KOPT-K1 (cell line): ENCODE data around the gene BCO2.
"Not testable (repeated sequence)": the region's sequence is repeated elsewhere in the genome, so short reads cannot be mapped to it uniquely, and the experiment has no call there.

Source experiments
- H3K27ac ChIP-seq: fragments of 200-600 bp; sonication (generic); 2 replicates; pipeline ENCODE4 v1.5.1; 2016; ENCODE audit warnings: antibody characterized with exemption, mild to moderate bottlenecking, low read depth, low read length; ENCODE audit not compliant: poor library complexity, severe bottlenecking
- H3K36me3 ChIP-seq: fragments of 200-600 bp; sonication (generic); 2 replicates; pipeline ENCODE4 v1.5.1; 2017; ENCODE audit warnings: antibody characterized with exemption, mild to moderate bottlenecking, low read length, moderate library complexity; ENCODE audit not compliant: insufficient read depth
- H3K9me3 ChIP-seq: fragments of 200-600 bp; sonication (generic); 2 replicates; pipeline ENCODE4 v1.5.1; 2017; ENCODE audit warnings: antibody characterized with exemption, low read length, mild to moderate bottlenecking; ENCODE audit not compliant: insufficient read depth, poor library complexity, severe bottlenecking

BCO2 gene

DNA sequence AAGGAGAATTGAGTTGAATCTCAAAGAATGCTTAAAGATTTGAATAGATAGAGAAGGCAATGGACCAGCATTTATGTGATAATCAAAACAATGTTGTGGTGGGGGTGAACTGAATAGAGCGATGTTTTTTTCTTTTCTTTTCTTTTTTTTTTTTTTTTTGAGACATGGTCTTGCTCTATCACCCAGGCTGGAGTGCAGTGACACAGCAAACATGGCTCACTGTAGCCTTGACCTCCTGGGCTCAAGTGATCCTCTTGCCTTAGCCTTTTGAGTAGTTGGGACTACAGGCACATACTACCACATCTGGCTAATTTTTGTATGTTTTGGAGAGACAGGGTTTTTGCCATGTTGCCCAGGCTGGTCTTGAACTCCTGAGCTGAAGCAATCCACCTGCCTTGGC is 13.1 kb upstream of the BCO2 start:
- H3K9me3 ChIP-seq, H3K36me3 ChIP-seq, H3K27ac ChIP-seq: not testable (repeated sequence)

DNA sequence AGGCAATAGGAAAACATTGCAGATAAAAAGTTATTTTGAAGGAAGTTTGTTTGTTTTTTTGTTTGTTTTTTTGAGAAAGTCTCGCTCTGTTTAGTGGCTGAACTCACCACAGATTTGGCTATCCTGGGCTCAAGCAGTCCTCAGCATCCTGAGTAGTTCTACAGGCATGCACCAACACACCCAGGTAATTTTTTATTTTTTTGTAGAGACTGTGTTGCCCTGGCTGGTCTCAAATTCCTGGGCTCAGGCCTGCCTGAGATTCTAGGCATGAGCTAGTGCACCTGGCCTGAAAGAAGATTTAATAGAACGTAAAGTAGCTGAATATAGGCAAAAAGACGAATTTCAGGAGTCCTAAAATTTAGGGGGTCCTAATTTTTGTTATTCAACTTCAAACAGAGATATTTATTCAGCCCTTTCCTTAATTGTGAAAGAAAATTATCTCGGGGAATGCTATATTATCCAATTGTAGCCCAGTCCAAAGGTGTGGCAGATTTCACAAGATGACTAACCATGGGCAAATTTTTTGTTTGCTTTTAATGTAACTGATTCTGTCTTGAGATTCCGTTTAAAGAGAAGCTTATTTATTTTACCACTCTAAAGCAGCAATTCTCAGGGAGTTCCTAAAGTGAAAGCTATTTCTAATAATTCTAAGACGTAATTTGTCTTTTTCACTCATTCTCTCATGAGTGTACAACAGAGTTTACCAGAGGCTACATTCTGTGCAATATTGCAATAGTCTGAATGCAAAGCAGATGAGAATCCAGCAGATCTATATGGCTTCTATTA is 12.4 kb upstream of the BCO2 start:
- Histone ChIP-seq H3K27ac (no peak overlapping the region), H3K36me3 (no peaks in the 10 kb centered on the region), H3K9me3 (no peaks in the 10 kb centered on the region)

DNA sequence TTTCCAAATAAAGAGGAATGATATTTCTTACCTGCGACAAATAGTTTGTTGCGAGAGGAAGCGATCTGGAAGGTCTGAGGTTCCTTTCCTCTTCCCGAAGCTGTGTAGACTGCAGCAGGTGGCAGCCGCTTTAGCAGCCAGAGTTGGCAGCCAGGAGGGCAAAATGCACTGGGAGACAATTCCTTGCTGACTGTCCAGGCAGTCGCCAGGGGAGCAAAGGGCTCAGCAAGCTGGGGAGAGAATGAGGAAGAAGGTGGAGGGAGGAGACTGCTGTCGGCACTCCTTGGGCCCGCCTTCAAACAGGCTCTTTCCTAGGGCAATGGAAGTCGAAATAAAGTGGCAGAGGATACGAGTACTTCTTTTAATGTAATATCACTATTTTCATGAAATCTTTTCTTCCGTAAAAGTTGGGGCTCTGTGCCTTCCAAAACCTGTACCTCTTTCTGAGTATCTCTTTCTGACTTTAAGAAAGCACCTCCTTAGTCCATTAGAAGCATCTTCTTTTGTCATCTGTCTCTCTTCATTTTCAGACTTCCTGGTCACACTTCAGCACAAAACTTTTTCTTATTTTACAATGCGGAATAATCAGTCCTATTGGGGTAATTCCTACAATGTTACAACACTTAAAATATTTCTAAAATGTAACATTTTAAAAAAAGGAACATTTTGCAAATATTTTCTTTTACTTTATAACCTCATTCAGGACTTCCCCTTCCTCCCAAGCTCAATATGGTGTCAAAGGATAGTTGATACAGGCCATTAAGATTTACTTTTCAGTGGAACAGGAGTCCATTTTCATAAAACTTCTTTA is 11.2 kb upstream of the BCO2 start, which contains the start of gene IL18:
IL18 (minus strand) TSS at position 220 of the 811 bp plus-strand sequence. CDS start 9,041 bp downstream, outside the sequence.
- no peaks in the 10 kb centered on the region for H3K36me3 ChIP-seq
- H3K9me3 ChIP-seq = no peaks in the 10 kb centered on the region

DNA sequence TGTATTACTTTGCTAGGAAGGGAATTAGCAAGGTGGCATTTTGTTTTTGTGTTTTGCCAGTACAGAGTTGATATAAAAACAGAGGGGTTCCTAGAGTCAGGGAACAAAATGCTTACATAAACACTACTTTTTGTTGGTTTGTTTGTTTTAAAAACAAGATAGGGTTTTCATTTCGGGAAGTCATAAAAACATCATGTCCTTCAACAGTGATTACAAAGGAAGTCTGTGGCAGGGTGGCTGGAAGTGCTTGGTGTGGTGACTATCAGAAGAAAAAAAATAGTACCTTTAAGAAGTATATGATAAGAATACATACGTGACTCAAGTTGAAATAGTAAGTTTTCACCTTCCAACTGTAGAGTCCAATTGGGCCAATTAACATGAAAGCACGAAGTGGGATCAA is 10.3 kb upstream of the BCO2 start:
- Histone ChIP-seq H3K27ac (no peak overlapping the region), H3K9me3 (no peaks in the 10 kb centered on the region), H3K36me3 (no peaks in the 10 kb centered on the region)

More for the DNA sequence above, 11.2 kb upstream of the BCO2 start, which contains the start of gene IL18:
- H3K27ac ChIP-seq = no peak within 1 kb of the TSS

DNA sequence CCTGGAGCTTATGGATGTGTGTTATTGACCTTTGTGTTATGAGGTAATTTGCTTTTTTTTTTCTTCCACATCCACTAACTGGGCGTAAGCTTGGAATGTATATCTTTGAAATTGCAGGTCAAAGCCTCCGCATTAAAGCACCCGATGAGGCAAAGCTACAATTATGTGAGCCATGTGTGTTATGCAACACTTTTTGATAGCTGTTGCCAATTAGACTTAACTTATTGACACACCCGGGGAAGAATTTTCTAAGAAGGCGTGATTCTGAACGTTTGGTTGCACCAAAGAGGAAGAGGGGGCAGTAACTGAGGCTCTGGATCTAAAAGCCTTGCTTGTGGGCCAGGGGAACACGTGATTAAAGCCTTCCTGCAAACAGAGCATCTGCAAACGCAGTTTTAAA is 8.8 kb upstream of the BCO2 start:
- no peaks in the 10 kb centered on the region for H3K9me3 ChIP-seq
- H3K27ac ChIP-seq = no peak overlapping the region
- H3K36me3 ChIP-seq = no peaks in the 10 kb centered on the region

DNA sequence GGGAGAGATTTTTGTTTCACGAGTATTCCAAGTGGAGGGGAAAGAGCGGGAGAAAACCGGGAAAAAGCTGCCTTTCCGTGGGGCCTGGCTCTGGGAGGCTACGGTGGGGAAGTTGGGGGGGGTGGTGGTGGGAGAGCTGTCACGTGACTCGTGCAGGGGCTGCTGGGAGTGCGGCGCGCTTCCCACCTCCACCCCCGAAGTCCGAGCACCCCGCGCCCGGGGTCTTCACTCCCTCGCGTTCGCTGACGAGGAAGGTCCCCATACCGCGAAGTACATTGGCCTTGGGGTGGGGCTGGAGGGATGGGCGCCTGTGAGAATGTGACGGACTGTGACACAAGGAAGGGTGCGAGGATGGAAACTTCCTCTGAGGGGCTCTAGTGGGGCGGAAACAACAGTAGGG is 8.2 kb upstream of the BCO2 start, which contains the start of gene TEX12:
TEX12 (plus strand) TSS at position 228 of the 400 bp plus-strand sequence. CDS start 1,897 bp downstream, outside the sequence.
- no peaks in the 10 kb centered on the region for H3K9me3 ChIP-seq

DNA sequence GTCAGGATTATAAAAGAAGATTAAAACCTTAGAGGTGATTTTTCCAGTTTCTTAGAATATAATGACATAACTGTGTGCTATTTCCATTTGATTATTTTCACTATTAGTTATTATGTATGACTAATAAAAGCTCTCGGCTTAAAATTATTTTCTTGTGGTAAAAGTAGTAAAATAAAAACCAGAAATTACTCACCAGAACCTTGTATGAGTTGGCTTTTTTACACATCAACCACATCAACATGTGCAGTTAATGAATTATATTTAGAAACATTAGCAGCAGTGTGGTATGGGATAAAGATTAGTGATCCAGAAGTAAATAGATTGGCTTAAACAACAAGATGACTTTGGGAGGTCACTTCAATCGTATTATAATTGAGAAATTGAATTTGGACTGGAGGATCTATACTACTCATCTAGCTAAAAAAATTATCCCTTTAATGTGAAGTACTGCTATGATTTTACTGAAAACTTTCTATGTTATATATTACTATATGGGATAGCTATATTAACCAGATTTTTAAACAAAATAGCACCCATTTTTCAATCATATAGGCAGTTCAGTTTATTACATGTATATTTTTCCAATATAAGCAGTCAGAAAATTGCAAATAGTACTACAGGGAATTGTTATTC is 2.8 kb upstream of the BCO2 start:
- H3K36me3 ChIP-seq = no peaks in the 10 kb centered on the region
- H3K9me3 ChIP-seq = no peaks in the 10 kb centered on the region
- H3K27ac ChIP-seq = no peak overlapping the region

More for the DNA sequence above, 8.2 kb upstream of the BCO2 start, which contains the start of gene TEX12:
- Histone ChIP-seq H3K27ac (no peak within 1 kb of the TSS), H3K36me3 (no peaks in the 10 kb centered on the region)

DNA sequence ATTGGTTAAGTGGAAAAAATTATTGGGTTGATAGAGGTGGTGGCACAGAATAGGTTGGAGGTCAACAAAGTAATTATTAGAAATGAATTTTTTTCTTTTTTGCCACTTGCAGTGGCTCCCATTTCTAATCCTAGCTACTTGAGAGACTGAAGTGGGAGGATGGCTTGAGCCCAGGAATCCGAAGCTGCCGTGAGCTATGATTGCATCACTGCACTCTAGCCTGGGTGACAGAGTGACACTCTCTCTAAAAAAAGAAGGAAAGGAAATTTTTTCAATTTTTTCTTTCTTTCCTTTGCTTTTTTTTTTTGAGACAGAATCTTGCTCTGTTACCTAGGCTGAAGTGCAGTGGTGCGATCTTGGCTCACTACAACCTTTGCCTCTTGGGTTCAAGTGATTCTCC is 2.2 kb upstream of the BCO2 start:
- H3K36me3 ChIP-seq = no peaks in the 10 kb centered on the region
- H3K9me3 ChIP-seq = no peaks in the 10 kb centered on the region
- H3K27ac ChIP-seq = no peak overlapping the region

DNA sequence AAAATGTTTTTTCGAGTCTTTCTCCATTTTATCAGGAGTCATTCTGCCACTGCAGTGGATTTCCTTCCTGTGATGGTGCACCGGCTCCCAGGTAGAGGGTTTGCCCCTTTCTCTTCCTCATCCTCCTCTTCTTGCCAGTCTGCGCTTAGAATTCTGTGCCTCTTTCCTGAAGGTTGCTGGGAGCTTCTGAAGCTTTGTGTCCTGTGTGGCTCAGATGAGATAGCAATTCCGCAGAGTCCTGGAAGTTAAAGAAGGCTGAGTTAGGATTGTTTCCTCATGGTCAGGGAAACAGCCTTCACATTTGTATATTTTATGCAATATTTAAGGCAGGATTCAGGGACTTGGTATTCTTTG is 264 bp downstream of the BCO2 start:
- H3K9me3 ChIP-seq = no peaks in the 10 kb centered on the region
- no peaks in the 10 kb centered on the region for H3K36me3 ChIP-seq
- no peak overlapping the region for H3K27ac ChIP-seq

DNA sequence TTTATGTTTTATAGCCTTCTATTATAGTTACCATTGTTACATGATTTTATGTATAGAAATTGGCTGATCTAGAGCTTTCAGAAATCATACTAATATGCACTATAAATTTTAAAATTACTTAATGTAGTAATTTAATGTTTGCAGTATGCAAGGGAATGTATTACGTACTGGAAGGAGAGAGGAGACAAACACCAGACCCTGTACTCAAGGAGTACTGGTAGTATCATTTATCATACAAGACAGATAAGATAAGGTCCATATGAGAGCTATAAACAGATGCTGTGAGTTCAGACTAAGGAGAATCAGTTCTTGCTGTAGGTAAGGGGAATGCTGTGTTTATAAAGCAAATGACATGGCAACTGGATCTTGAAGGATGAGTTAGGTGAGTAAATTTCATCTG is 765 bp downstream of the BCO2 start:
- Histone ChIP-seq H3K27ac (no peak overlapping the region), H3K36me3 (no peaks in the 10 kb centered on the region), H3K9me3 (no peaks in the 10 kb centered on the region)

DNA sequence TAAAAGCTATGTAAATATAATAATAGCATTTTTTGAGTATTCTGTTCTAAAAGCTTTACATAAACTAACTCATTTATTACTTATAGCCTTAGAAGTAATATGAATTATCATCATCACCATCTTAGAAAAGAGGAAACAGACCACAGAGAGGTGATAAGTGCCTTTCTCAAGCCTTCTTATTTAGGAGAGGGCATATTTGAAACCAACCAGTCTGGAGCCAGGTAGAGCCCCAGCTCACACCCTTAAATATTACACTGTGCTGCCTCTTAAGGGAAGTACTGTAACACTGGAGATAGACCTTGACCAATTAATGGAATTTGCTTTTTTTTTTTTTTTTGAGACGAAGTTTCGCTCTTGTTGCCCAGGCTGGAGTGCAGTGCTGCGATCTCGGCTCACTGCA is 2.3 kb downstream of the BCO2 start:
- H3K27ac ChIP-seq = no peak overlapping the region
- no peaks in the 10 kb centered on the region for H3K9me3 ChIP-seq
- H3K36me3 ChIP-seq = no peaks in the 10 kb centered on the region

DNA sequence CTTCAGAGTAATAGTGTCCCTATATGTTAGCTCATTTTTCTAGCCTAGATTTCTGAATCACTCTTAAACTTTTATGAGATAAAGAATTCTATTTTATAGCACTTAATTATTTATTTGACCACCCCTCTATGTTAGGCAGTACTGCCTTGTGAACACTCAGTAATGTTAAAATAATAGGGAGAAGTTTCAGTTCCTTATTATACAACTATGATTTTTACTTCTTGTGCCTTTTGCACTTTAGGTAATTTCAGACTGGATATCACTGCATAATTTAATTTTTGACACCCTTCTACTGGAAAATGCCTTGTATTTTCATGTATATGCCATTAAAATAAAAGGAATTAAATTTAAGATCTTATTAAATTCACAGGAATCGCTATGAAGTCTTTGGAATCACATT is 3.1 kb downstream of the BCO2 start:
- Histone ChIP-seq H3K36me3 (no peaks in the 10 kb centered on the region), H3K9me3 (no peaks in the 10 kb centered on the region), H3K27ac (no peak overlapping the region)

DNA sequence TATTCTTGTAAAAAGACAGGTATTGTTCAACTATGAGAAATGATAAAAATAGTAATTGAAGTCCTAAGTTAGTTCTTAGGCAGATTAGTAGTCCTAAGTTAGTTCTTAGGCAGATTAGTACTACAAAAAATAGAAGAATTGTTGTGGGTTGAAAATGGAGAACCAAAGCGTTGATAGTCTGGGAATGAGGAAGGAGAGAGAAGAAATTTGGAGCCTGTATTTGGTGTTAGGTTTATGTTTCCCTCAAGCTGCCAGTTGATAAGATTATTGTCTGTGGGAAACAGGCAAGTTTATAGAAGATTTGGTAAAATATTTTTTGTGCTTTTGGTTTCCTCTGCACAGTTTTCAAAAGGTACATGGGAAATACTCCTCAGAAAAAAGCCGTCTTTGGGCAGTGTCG is 3.6 kb downstream of the BCO2 start:
- Histone ChIP-seq H3K36me3 (no peaks in the 10 kb centered on the region), H3K9me3 (no peaks in the 10 kb centered on the region), H3K27ac (no peak overlapping the region)

DNA sequence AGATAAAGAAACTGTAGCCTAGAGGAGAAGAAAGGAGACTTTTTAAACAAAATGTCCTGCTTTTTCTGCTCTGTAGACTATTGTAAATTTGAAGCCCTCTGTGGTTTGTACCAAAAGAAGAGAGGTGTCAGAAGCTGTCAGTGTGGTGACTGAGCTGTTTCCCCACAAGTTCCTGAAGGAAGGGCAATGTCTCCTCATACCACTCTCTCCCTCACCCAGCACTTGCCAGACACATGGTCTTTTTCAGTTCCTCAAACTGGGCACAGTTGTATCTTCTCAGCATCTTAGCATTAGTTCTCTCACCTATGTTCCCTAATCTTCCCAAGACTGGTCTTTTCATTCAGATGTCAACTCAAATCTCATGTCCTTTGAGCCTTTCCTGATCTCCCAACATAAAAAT is 4.3 kb downstream of the BCO2 start:
- H3K36me3 ChIP-seq = no peaks in the 10 kb centered on the region
- H3K9me3 ChIP-seq = no peaks in the 10 kb centered on the region
- H3K27ac ChIP-seq = no peak overlapping the region

DNA sequence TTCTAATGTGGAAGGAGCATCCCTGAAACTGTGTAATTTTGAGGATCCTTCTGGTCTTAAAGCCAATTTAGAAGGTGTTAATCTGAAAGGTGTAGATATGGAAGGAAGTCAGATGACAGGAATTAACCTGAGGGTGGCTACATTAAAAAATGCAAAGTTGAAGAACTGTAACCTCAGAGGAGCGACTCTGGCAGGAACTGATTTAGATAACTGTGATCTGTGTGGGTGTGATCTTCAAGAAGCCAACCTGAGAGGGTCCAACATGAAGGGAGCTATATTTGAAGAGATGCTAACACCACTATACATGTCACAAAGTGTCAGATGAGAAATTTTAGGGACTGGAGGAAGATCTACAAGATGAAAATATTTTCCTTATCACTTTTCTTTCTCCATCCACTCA is 7.6 kb downstream of the BCO2 start:
- Histone ChIP-seq H3K9me3 (no peaks in the 10 kb centered on the region), H3K36me3 (no peaks in the 10 kb centered on the region), H3K27ac (no peak overlapping the region)
